Measurements from ENCODE around the gene PROSER2.

The PROSER2 gene, protein sequence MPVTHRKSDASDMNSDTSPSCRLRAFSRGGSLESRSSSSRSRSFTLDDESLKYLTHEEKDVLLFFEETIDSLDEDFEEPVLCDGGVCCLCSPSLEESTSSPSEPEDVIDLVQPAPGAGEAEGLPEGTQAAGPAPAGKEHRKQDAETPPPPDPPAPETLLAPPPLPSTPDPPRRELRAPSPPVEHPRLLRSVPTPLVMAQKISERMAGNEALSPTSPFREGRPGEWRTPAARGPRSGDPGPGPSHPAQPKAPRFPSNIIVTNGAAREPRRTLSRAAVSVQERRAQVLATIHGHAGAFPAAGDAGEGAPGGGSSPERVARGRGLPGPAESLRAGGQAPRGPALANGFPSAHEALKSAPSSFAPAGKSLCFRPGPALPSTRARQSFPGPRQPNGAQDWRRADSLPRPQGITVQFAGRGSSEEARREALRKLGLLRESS

DNA sequence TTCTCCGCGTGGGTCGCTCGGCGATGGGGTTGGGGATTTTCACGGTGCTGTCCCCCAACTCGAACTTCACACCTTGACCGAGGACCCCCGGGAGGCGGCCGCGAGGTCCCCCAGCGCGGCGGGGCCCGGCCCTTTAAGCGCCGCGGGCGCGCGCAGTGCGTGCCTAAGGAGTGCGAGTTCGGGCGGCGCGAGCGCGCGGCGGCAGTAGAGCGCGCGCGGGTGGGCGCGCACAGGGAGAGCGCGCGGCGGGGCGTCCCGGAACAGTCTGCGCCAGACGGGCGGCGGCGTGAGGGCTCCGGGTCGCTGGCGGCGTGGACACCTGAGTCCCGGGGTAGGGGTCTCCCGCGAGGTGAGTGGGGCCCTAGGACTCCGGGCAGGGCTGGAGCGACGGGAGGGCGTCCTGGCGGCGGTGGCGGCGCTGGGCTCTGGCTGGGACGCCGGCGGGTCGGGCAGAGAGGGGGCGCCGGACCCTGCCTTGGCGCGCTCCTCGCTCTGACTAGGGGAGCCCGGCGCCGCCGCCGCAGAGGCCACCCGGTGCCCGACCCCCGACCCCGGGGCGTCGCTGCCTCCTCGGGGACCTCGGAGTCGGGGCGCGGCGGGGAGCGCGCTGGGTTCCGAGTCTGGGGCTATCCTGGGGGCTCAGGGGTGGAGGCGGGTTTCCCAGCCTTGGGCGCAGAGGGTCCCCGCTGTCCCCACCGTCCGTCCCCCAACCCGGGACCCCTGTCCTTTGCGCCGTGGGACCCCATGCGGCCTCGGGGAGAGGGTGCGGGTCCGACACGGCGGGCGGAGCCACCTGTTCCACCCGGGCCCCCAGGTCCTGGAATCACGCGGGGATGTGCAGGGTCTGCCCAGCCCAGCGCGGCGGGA is at the start of gene PROSER2:
PROSER2 (plus strand) TSS at position 235 of the 867 bp plus-strand sequence. CDS start 28,722 bp downstream, outside the sequence.
- H3K4me3 Mint-ChIP-seq, result peak within 1 kb of the TSS; percentile 53
- peaks cover 50% of the 10 kb centered on the region for H3K27me3 Mint-ChIP-seq
- H3K36me3 Mint-ChIP-seq, result no peaks in the 10 kb centered on the region
- H3K4me1 Mint-ChIP-seq, result peaks cover 7% of the 10 kb centered on the region
- ATAC-seq, result peak; percentile 65
- peaks cover 3% of the 10 kb centered on the region for H3K9me3 Mint-ChIP-seq
- no peak within 1 kb of the TSS for H3K27ac Mint-ChIP-seq

DNA sequence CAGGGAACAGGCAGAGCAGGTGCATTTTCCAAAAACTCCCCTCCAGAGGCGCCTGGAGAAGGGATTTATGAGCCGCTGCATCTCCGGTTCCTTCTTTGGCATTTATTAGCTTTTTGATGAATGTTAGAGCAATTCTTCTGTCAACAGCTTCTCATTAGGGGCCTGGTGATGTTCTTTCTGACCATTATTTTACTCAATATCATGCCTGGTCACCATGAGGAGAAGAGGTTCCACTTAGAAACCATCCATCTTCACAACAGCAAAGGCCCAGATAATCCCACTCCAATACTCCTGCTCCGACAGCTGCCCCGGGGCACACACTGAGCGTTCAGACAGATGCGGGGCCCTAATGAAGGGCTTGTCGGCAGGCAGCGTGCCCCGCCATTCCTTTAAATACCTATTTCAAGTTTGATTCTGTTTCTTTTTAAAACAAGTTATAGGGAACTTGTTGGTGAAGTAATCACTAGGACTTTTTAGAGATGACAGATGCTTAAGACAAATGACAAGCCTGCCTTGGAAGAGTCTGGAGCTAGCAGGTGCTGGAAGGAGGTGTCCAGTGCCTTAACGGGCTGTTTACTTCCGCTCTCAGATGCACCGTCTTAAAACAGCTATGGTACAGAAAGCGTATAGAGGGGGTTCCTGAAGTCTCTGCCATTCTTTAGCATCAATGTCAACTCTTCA is 49.3 kb upstream of the PROSER2 start:
- no peaks in the 10 kb centered on the region for H3K36me3 Mint-ChIP-seq
- no peak overlapping the region for H3K27ac Mint-ChIP-seq
- no peaks in the 10 kb centered on the region for H3K4me1 Mint-ChIP-seq
- no peak for ATAC-seq
- H3K9me3 Mint-ChIP-seq, result peaks cover 3% of the 10 kb centered on the region
- H3K4me3 Mint-ChIP-seq, result no peak overlapping the region
- H3K27me3 Mint-ChIP-seq, result no peaks in the 10 kb centered on the region

DNA sequence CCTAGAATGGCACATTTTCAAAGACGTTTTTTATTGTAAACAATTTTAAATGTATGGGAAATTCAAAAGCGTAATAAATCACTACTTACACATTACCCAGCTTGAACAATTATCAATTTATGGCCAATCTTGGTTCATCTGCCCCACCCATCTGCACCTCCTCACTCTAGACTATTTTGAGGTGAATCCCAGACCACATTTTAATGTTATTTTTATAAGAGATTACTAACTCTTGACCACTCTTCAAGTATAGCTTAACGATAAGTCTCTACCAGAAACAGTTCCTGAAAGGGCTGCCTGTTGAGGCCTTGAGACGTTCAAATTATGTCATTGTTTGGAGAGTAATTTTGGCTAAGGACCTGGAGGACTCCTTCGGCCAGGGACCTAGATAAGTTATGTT is 47.7 kb upstream of the PROSER2 start:
- Mint-ChIP-seq H3K4me1 (no peaks in the 10 kb centered on the region), H3K36me3 (no peaks in the 10 kb centered on the region), H3K9me3 (peaks cover 7% of the 10 kb centered on the region), H3K27me3 (no peaks in the 10 kb centered on the region), H3K27ac (no peak overlapping the region), H3K4me3 (no peak overlapping the region)
- no peak for ATAC-seq

DNA sequence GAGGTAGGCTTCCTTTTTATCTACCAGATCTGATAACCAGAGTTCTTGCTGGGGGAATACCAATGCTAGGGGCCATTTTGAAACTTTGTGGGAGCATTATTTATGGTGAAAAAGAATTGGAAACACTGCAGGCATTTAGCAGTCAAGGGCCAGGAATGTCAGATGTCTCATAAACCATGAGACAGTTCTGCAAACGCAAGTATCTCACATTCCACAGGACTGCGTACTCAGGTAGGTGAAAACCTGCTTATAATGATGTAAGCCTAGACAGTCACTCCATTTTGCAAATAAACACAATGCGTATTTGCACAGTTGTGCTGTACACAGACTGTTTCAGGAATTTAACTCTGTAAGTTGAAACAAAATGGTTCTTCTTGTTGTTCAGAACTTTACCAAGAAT is 47.1 kb upstream of the PROSER2 start:
- H3K36me3 Mint-ChIP-seq, result no peaks in the 10 kb centered on the region
- no peaks in the 10 kb centered on the region for H3K4me1 Mint-ChIP-seq
- peaks cover 7% of the 10 kb centered on the region for H3K9me3 Mint-ChIP-seq
- no peak overlapping the region for H3K4me3 Mint-ChIP-seq
- no peak overlapping the region for H3K27ac Mint-ChIP-seq
- ATAC-seq, result no peak
- no peaks in the 10 kb centered on the region for H3K27me3 Mint-ChIP-seq

DNA sequence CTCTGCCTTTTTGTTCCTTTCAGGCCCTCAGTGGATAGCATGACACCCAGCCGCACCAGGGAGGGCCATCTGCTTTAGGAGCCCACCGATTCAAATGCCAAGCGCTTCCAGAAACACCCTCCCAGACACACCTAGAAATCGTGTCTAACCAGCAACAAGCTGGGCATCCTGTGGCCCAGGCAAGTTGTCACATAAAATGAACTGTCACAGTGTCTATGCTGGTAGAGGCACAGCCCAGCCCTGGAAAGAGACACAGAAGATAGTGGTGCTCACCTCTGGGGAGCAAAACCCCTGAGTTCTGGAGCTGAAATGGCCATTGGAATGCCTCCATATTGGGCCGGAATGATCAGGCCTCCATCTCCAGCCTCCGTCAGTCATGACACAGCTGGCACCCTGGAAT is 42.0 kb upstream of the PROSER2 start:
- Mint-ChIP-seq H3K4me1 (peaks cover 5% of the 10 kb centered on the region), H3K27me3 (peaks cover 9% of the 10 kb centered on the region), H3K9me3 (peaks cover 7% of the 10 kb centered on the region), H3K36me3 (no peaks in the 10 kb centered on the region), H3K4me3 (no peak overlapping the region), H3K27ac (no peak overlapping the region)
- ATAC-seq, result no peak

DNA sequence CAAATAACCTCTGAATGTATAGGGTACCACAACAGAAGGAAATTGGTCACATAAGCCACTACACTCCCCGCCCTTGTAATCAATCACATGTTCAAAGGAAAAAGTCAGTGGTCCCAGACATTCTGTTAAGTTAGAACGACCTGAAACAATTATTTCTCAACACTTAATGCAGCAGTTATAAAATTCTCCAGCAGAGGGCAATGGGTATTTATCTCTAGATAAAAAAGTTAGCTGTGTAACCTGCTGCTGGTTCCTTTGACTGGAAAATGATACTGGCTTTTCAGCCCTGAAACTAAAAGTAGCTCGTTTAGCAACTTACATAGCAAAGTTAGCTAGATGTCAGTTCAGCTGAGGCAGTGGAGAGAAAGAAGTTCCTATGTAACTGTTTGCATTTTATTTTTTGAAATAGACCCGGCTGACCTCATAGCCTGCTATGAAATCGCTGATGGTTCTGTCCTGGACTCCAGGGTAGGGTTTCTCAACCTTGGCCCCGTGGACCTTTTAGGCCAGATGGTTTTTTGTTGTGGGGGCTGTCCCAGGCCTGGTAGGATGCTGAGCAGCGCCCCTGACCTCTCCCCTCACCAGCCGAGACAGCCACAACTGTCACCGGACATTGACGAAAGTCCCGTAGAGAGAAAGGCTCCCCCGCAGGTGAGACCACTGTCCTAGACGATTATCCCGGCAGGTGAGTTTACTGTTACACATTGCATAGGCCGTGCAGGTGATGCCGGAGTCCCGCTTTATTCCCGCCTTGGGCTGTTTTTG is 40.2 kb upstream of the PROSER2 start:
- H3K4me1 Mint-ChIP-seq, result peaks cover 5% of the 10 kb centered on the region
- H3K4me3 Mint-ChIP-seq, result no peak overlapping the region
- ATAC-seq, result no peak
- H3K27me3 Mint-ChIP-seq, result peaks cover 28% of the 10 kb centered on the region
- H3K27ac Mint-ChIP-seq, result no peak overlapping the region
- no peaks in the 10 kb centered on the region for H3K36me3 Mint-ChIP-seq
- peaks cover 7% of the 10 kb centered on the region for H3K9me3 Mint-ChIP-seq

DNA sequence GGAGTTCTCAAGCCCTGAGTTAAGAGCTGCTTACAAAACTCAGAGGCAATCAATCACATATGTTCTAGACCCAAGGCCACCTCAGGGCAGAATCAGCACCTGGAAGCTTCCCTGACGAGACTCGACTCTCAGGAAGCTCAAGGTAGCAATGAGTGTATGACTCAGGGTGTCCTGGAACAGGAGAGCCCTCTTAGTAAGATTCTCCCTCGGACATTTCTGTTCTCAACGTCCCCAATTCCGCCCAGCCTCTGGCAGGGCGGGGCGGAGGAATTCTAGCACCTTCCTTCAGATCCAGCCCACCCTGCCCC is 39.6 kb upstream of the PROSER2 start:
- ATAC-seq, result no peak
- H3K27me3 Mint-ChIP-seq, result peaks cover 31% of the 10 kb centered on the region
- H3K4me3 Mint-ChIP-seq, result no peak overlapping the region
- no peak overlapping the region for H3K27ac Mint-ChIP-seq
- H3K9me3 Mint-ChIP-seq, result peaks cover 7% of the 10 kb centered on the region
- no peaks in the 10 kb centered on the region for H3K36me3 Mint-ChIP-seq
- peaks cover 5% of the 10 kb centered on the region for H3K4me1 Mint-ChIP-seq

DNA sequence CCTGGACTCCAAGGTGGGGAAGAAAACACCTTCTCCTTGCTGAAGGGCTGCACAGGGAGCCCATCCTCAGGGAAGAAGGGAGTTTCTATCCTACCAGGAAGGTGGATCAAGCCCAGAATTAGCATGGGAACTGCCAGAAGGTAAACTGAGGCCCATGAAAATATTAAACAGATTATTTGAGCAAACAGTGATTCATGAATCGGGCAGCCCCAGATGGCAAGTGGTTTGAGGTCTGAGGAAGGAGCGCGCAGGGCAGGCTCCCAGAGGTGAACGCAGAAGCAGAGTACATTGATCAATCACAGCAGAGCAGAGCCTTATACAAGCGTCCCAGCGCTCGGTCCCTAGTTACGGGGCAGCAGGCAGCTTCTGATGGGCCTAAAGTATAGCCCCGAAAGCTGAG is 35.8 kb upstream of the PROSER2 start:
- Mint-ChIP-seq H3K27me3 (peaks cover 60% of the 10 kb centered on the region), H3K4me1 (peaks cover 5% of the 10 kb centered on the region), H3K9me3 (no peaks in the 10 kb centered on the region), H3K36me3 (no peaks in the 10 kb centered on the region), H3K27ac (no peak overlapping the region), H3K4me3 (no peak overlapping the region)
- ATAC-seq, result no peak

DNA sequence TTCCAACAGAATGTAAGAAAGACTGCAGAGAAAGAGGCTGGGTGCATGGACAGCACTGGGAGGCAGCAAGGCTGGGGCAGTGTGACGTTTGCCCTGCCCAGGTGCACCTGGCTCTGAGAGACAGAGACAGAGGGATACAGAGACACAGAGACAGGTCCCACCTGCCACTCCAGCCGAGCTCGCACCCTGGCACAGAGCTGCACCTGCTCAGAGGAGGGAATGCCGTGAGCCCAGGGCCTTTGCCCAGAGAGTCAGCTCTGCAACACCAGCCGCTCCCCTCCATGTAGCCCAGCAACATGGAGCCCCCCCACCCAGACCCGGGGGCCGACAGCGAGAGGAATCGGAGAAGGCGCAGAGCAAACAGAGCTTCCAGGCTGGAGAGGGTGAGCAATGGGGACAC is 35.3 kb upstream of the PROSER2 start:
- ATAC-seq, result no peak
- Mint-ChIP-seq H3K9me3 (no peaks in the 10 kb centered on the region), H3K36me3 (no peaks in the 10 kb centered on the region), H3K27ac (no peak overlapping the region), H3K4me1 (peaks cover under 1% of the 10 kb centered on the region), H3K4me3 (no peak overlapping the region), H3K27me3 (peaks cover 62% of the 10 kb centered on the region)

DNA sequence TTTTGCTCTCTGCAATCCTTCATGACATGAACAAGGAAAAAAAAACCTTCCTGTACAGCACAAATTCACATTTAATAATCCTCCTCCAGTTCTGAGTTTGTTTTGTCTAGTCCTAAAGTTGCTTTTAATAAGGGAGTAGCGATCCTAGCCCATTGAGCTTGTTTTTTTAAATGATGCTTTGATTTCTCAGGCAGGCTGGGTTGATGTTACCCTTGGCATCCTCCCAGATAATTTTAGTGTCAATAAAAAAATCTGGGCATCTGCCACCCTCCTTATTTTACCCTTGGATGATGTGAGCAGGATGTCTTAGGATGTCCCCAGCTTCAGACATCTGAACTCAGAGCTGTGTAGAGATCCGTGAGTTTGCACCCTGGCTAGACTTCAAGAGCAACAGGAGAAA is 33.9 kb upstream of the PROSER2 start:
- Mint-ChIP-seq H3K4me3 (no peak overlapping the region), H3K36me3 (no peaks in the 10 kb centered on the region), H3K27me3 (peaks cover 72% of the 10 kb centered on the region), H3K4me1 (no peaks in the 10 kb centered on the region), H3K9me3 (no peaks in the 10 kb centered on the region), H3K27ac (no peak overlapping the region)
- ATAC-seq, result no peak

DNA sequence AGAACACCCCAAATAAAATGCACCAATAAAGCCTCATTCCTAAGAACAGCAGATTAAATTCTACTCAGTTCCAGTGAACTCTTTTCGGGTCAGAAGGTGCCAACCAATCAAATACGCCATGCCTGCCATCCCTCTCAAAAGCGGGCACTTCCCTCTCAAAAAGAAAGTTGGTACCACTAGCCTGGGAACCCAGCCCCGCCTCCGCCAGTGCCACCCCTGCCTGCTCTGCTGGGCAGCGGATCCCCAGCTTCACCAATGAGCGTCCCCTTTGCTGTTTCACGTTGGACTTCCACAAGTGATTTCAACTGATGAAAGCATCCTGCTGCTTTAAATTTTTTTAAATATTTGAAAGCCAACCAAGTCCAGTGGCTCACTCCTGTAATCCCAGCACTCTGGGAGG is 33.2 kb upstream of the PROSER2 start:
- H3K27ac Mint-ChIP-seq, result no peak overlapping the region
- peaks cover 69% of the 10 kb centered on the region for H3K27me3 Mint-ChIP-seq
- no peak overlapping the region for H3K4me3 Mint-ChIP-seq
- H3K4me1 Mint-ChIP-seq, result no peaks in the 10 kb centered on the region
- no peaks in the 10 kb centered on the region for H3K9me3 Mint-ChIP-seq
- no peak for ATAC-seq
- H3K36me3 Mint-ChIP-seq, result no peaks in the 10 kb centered on the region

DNA sequence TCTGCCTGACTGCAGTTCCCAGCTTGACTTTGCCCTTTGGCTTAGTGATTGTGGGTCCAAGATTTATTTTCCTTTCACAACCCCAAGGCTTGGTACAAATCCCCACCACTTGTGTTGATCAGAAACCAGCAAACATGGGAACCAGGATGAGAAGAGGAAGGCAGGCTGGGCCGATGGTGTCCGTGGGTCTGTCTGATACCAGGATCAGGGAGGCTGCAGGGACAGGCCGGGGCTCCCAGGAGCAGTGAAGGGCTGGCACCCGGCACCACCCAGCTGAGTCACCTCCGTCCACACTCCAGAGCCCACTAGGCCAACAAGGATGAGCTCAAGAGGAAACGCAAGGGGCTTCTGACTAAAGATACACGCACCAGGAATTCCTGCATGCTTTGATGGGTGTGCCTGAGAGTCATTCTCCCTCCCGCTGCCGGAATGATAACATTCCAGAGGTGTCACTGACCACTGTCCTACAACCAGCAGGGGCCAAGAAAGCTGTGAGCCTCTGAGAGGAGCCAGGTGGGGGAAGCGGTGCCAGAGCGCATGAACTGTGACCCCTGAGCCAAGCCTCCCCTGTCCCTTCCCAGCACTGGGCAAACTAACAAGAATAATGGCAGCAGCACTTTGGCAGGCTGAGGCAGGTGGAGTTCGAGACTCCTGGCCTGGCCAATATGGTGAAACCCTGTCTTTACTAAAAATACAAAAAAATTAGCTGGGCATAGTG is 29.2 kb upstream of the PROSER2 start:
- H3K4me3 Mint-ChIP-seq, result no peak overlapping the region
- no peak for ATAC-seq
- H3K4me1 Mint-ChIP-seq, result peaks cover 6% of the 10 kb centered on the region
- peaks cover 3% of the 10 kb centered on the region for H3K9me3 Mint-ChIP-seq
- peaks cover 41% of the 10 kb centered on the region for H3K27me3 Mint-ChIP-seq
- no peaks in the 10 kb centered on the region for H3K36me3 Mint-ChIP-seq
- H3K27ac Mint-ChIP-seq, result no peak overlapping the region

DNA sequence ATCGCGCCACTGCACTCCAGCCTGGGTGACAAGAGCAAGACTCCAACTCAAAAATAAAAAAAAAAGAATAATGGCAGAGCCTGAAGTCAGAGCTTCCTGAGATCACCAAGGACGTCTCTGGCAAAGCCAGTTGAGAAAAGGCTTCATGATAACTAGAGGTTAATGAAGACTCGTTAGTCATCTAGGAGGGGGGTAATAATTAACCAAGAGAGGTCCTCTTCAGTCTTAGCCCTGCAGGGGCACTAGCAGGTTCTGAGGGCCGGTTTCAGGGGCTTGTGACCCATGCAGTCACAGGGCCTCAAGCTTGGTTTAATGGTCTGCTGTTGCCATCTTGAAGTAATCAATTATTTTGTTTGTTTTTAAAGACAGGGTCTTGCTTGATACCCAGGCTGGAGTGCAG is 28.6 kb upstream of the PROSER2 start:
- peaks cover 36% of the 10 kb centered on the region for H3K27me3 Mint-ChIP-seq
- no peaks in the 10 kb centered on the region for H3K36me3 Mint-ChIP-seq
- no peak overlapping the region for H3K27ac Mint-ChIP-seq
- H3K4me3 Mint-ChIP-seq, result no peak overlapping the region
- no peak for ATAC-seq
- H3K4me1 Mint-ChIP-seq, result peaks cover 8% of the 10 kb centered on the region
- H3K9me3 Mint-ChIP-seq, result peaks cover 3% of the 10 kb centered on the region

DNA sequence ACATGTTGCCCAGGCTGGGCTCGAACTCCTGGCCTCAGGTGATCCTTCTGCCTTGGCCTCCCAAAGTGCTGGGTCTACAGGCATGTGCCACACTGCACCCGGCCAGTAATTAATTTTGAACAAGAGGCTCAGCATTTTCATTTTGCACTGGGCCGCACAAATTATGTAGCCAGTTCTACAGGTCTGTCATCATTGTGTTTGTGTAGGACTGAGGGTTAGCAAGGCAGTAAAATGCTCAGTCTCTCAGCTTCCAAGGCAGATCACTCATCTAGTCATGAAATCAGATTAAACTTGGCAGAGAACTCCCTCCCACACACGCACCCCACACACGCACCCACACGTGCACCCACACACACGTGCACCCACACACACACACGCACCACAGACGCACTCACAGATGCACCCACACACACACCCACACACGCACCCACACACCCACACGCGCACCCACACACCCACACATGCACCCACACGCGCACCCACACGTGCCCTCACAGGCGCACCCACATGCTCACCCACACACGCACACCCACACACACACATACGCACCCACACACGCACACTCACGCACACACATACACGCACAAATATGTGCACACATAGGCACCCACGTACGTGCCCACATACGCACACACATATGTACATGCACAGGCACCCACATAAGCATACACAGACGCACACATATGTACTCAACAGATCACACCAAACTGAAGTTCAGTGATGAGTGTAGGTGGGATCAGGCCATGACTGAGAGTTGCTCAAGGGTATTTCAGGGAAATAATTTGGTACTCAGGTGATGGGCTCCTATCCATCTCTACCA is 27.8 kb upstream of the PROSER2 start:
- Mint-ChIP-seq H3K4me3 (no peak overlapping the region), H3K27me3 (peaks cover 28% of the 10 kb centered on the region), H3K36me3 (no peaks in the 10 kb centered on the region), H3K4me1 (peaks cover 8% of the 10 kb centered on the region), H3K27ac (no peak overlapping the region), H3K9me3 (peaks cover 3% of the 10 kb centered on the region)
- ATAC-seq, result peak; percentile 54
